HG03196 (cell line): Measurements from ENCODE around the gene TPRG1L.

Experiments
- ATAC-seq: cut with Tn5 transposase; IDR thresholded peaks from one replicate; pipeline ENCODE4 v1.9.1; 2021; ENCODE audit not compliant: unreplicated experiment

The TPRG1L gene

GRCh38 chr1:3642919-3643675, 18.3 kb downstream of the TPRG1L start:
- no peak for ATAC-seq

- ATAC-seq, result no peak
These were observed 19.5 kb downstream of the TPRG1L start for GRCh38 chr1:3644273-3644672.

GRCh38 chr1:3645247-3645646, 20.4 kb downstream of the TPRG1L start:
- ATAC-seq, result no peak

- ATAC-seq, result no peak
These were observed 21.0 kb downstream of the TPRG1L start for GRCh38 chr1:3645666-3646355.

- ATAC-seq, result no peak
These were observed 21.8 kb downstream of the TPRG1L start for GRCh38 chr1:3646596-3646995.

- ATAC-seq, result peak; percentile 76
These were observed 24.8 kb downstream of the TPRG1L start, which contains the start of gene WRAP73 for GRCh38 chr1:3649342-3650247. TSS of gene WRAP73 (minus strand) at chr1:3650103. CDS start at chr1:3649999, 104 bp downstream.

GRCh38 chr1:3650248-3651025, 25.6 kb downstream of the TPRG1L start:
- no peak for ATAC-seq

- no peak for ATAC-seq
These were observed 26.5 kb downstream of the TPRG1L start for GRCh38 chr1:3651026-3651929.

GRCh38 chr1:3651930-3652547, 27.2 kb downstream of the TPRG1L start, which contains the start of gene TP73:
TSS of gene TP73 (plus strand) at chr1:3652516. CDS start at chr1:3682366, 29,850 bp downstream.
- ATAC-seq, result no peak

- ATAC-seq, result no peak
These were observed 27.9 kb downstream of the TPRG1L start for GRCh38 chr1:3652548-3653285.

GRCh38 chr1:3653286-3653618, 28.4 kb downstream of the TPRG1L start:
- ATAC-seq, result no peak

- no peak for ATAC-seq
These were observed 29.9 kb downstream of the TPRG1L start for GRCh38 chr1:3654549-3655281.

- ATAC-seq, result peak; percentile 54
These were observed 31.8 kb downstream of the TPRG1L start for GRCh38 chr1:3656450-3657095.

GRCh38 chr1:3657096-3657475, 32.3 kb downstream of the TPRG1L start:
- ATAC-seq, result peak; percentile 2

- ATAC-seq, result no peak
These were observed 32.9 kb downstream of the TPRG1L start for GRCh38 chr1:3657578-3658230.

- ATAC-seq, result no peak
These were observed 33.4 kb downstream of the TPRG1L start for GRCh38 chr1:3658231-3658615.

- ATAC-seq, result no peak
These were observed 34.3 kb downstream of the TPRG1L start for GRCh38 chr1:3659093-3659492.
